Mucosa of stomach (tissue), 1 donor: ENCODE results near the gene ZNF124.
"Not testable (repeated sequence)": the region's sequence is repeated elsewhere in the genome, so short reads cannot be mapped to it uniquely, and the experiment has no call there.

Experiments used
- H3K27me3 ChIP-seq: one replicate; pipeline ENCODE4 v1.7.0; 2013; ENCODE audit warnings: mild to moderate bottlenecking, low read length; ENCODE audit not compliant: control insufficient read depth, insufficient read depth
- H3K36me3 ChIP-seq: one replicate; pipeline ENCODE4 v1.7.0; 2013; ENCODE audit warnings: low read length; ENCODE audit not compliant: control insufficient read depth, insufficient read depth
- H3K4me1 ChIP-seq: one replicate; pipeline ENCODE4 v1.7.0; 2013; ENCODE audit warnings: mild to moderate bottlenecking, low read length; ENCODE audit not compliant: control insufficient read depth, insufficient read depth
- H3K4me3 ChIP-seq: one replicate; pipeline ENCODE4 v1.7.0; 2013; ENCODE audit warnings: low read length
- H3K9ac ChIP-seq: one replicate; pipeline ENCODE4 v1.7.0; 2013; ENCODE audit warnings: mild to moderate bottlenecking, low read length, moderate library complexity
- H3K9me3 ChIP-seq: one replicate; pipeline ENCODE4 v1.7.0; 2013; ENCODE audit warnings: mild to moderate bottlenecking, low read length, moderate library complexity; ENCODE audit not compliant: control insufficient read depth
- donor health status: Pancreatic carcinoma.

The ZNF124 gene

GRCh38 chr1:247164694-247165093, 7.1 kb downstream of the ZNF124 start:
- no peaks in the 10 kb centered on the region for H3K27me3 ChIP-seq
- no peak overlapping the region for H3K9ac ChIP-seq
- peaks cover 1% of the 10 kb centered on the region for H3K36me3 ChIP-seq
- H3K9me3 ChIP-seq, result no peaks in the 10 kb centered on the region
- no peak overlapping the region for H3K4me3 ChIP-seq
- no peaks in the 10 kb centered on the region for H3K4me1 ChIP-seq

- no peak overlapping the region for H3K9ac ChIP-seq
- no peaks in the 10 kb centered on the region for H3K27me3 ChIP-seq
- no peak overlapping the region for H3K4me3 ChIP-seq
- peaks cover 7% of the 10 kb centered on the region for H3K36me3 ChIP-seq
- H3K9me3 ChIP-seq, result peaks cover 31% of the 10 kb centered on the region
- H3K4me1 ChIP-seq, result no peaks in the 10 kb centered on the region
Measured at GRCh38 chr1:247156787-247157232, 15.0 kb downstream of the ZNF124 start.

GRCh38 chr1:247147781-247148180, 24.0 kb downstream of the ZNF124 start:
- H3K4me1 ChIP-seq, result no peaks in the 10 kb centered on the region
- H3K36me3 ChIP-seq, result no peaks in the 10 kb centered on the region
- no peaks in the 10 kb centered on the region for H3K27me3 ChIP-seq
- H3K9me3 ChIP-seq, result peaks cover 10% of the 10 kb centered on the region
- H3K9ac ChIP-seq, result no peak overlapping the region
- H3K4me3 ChIP-seq, result no peak overlapping the region

GRCh38 chr1:247147120-247147519, 24.7 kb downstream of the ZNF124 start:
- H3K27me3 ChIP-seq, H3K9me3 ChIP-seq, H3K4me1 ChIP-seq, H3K9ac ChIP-seq, H3K4me3 ChIP-seq, H3K36me3 ChIP-seq: not testable (repeated sequence)

GRCh38 chr1:247146671-247147070, 25.1 kb downstream of the ZNF124 start:
- no peaks in the 10 kb centered on the region for H3K27me3 ChIP-seq
- no peak overlapping the region for H3K4me3 ChIP-seq
- H3K4me1 ChIP-seq, result no peaks in the 10 kb centered on the region
- peaks cover 2% of the 10 kb centered on the region for H3K36me3 ChIP-seq
- peaks cover 10% of the 10 kb centered on the region for H3K9me3 ChIP-seq
- H3K9ac ChIP-seq, result no peak overlapping the region

GRCh38 chr1:247145279-247145678, 26.5 kb downstream of the ZNF124 start:
- Histone ChIP-seq H3K9me3 (peaks cover 15% of the 10 kb centered on the region), H3K36me3 (peaks cover 9% of the 10 kb centered on the region)

GRCh38 chr1:247139557-247139956, 32.3 kb downstream of the ZNF124 start:
- H3K4me1 ChIP-seq, H3K36me3 ChIP-seq, H3K9ac ChIP-seq, H3K4me3 ChIP-seq, H3K27me3 ChIP-seq: not testable (repeated sequence)
- H3K9me3 ChIP-seq, result peaks cover 16% of the 10 kb centered on the region

More at GRCh38 chr1:247145279-247145678, 26.5 kb downstream of the ZNF124 start:
- Histone ChIP-seq H3K4me1 (no peaks in the 10 kb centered on the region), H3K27me3 (no peaks in the 10 kb centered on the region), H3K9ac (no peak overlapping the region), H3K4me3 (no peak overlapping the region)

- no peaks in the 10 kb centered on the region for H3K4me1 ChIP-seq
- no peaks in the 10 kb centered on the region for H3K9me3 ChIP-seq
- H3K36me3 ChIP-seq, result no peaks in the 10 kb centered on the region
- no peak overlapping the region for H3K4me3 ChIP-seq
- no peaks in the 10 kb centered on the region for H3K27me3 ChIP-seq
- H3K9ac ChIP-seq, result no peak overlapping the region
Measured at GRCh38 chr1:247131236-247131635, 40.6 kb downstream of the ZNF124 start.

- not testable (repeated sequence) for H3K27me3 ChIP-seq, H3K9ac ChIP-seq, H3K4me1 ChIP-seq, H3K4me3 ChIP-seq, H3K36me3 ChIP-seq, H3K9me3 ChIP-seq
Measured at GRCh38 chr1:247127519-247128282, 44.1 kb downstream of the ZNF124 start.

GRCh38 chr1:247126601-247127000, 45.2 kb downstream of the ZNF124 start:
- not testable (repeated sequence) for H3K4me1 ChIP-seq, H3K4me3 ChIP-seq, H3K9ac ChIP-seq, H3K36me3 ChIP-seq, H3K27me3 ChIP-seq, H3K9me3 ChIP-seq

GRCh38 chr1:247126166-247126565, 45.7 kb downstream of the ZNF124 start:
- H3K27me3 ChIP-seq, H3K9me3 ChIP-seq, H3K36me3 ChIP-seq, H3K4me3 ChIP-seq, H3K9ac ChIP-seq, H3K4me1 ChIP-seq: not testable (repeated sequence)

- H3K36me3 ChIP-seq, result no peaks in the 10 kb centered on the region
- H3K9me3 ChIP-seq, result no peaks in the 10 kb centered on the region
- H3K4me1 ChIP-seq, result no peaks in the 10 kb centered on the region
Measured at GRCh38 chr1:247121382-247121781, 50.4 kb downstream of the ZNF124 start.

GRCh38 chr1:247120408-247120668, 51.5 kb downstream of the ZNF124 start:
- not testable (repeated sequence) for H3K4me1 ChIP-seq, H3K27me3 ChIP-seq, H3K9me3 ChIP-seq, H3K4me3 ChIP-seq, H3K9ac ChIP-seq, H3K36me3 ChIP-seq

More at GRCh38 chr1:247121382-247121781, 50.4 kb downstream of the ZNF124 start:
- Histone ChIP-seq H3K4me3 (no peak overlapping the region), H3K27me3 (no peaks in the 10 kb centered on the region), H3K9ac (no peak overlapping the region)
